Measurements from ENCODE around the gene KCTD10. TPM values are rescaled to one million over a fixed set of nuclear protein-coding genes. Genes with fewer than 3 reads are reported as not detected.

The KCTD10 gene
- total and polyA plus RNA-seq, 2 of the 13 experiments (the other 11 are each of a cell fraction or from before 2014, with no cell fraction given), result 6.9 to 25.4 TPM

GRCh38 chr12:109446869-109447268 is 30.2 kb downstream of the KCTD10 start:
- H3K36me3 ChIP-seq (replicated peaks in 1 of 2; ENCODE audit: control insufficient read depth in 1 of 2, insufficient read depth in 2 of 2, low read length in 2 of 2), result peaks cover 4 to 26% of the 10 kb centered on the region in 2 experiments; a peak in 3 of 5 replicates
- H3K27ac ChIP-seq (ENCODE audit: extremely low read length, insufficient read depth, low read length), result no peak overlapping the region
- DNase-seq (ENCODE audit: low spot score), result no peak
- H3K4me3 ChIP-seq (replicated peaks in 1 of 3; ENCODE audit: insufficient read depth in 1 of 3, low read depth in 2 of 3, low read length in 3 of 3), result no peak overlapping the region
- ATAC-seq, result no peak
- peaks cover 32% of the 10 kb centered on the region for H3K4me1 ChIP-seq (ENCODE audit: insufficient read depth, low read length)
- in situ Hi-C loops (cut with HindIII; ENCODE audit: extremely low pct_ligation_motif_present, low pct_unique_long_range_greater_than_20kb) (no loop called here), intact Hi-C loops (cut with micrococcal nuclease; ENCODE audit: unreplicated experiment) (no loop called here)
- H3K79me2 ChIP-seq (ENCODE audit: insufficient read depth, low read length), result no peaks in the 10 kb centered on the region
- POLR2A ChIA-PET, result no interaction called here
- no peak overlapping the region for H3K9ac ChIP-seq (ENCODE audit: insufficient read depth, low read depth, low read length)
- FAIRE-seq, result no peak
- 98% methylated on average over 8 of the region's 8 CpGs for WGBS (ENCODE audit: low lambda C conversion rate)
- H3K9me3 ChIP-seq (ENCODE audit: low read length), result no peaks in the 10 kb centered on the region
- no peak overlapping the region for H2AFZ ChIP-seq (ENCODE audit: low read length)
- TF ChIP-seq IKZF5 (CRISPR knock-in tag; IDR thresholded peaks at IDR 0.05) (no peak), ZMYM3 (CRISPR knock-in tag; IDR thresholded peaks at IDR 0.05) (no peak), EED (CRISPR knock-in tag; IDR thresholded peaks at IDR 0.05) (no peak), TOE1 (CRISPR knock-in tag; IDR thresholded peaks at IDR 0.05) (no peak), PRPF4 (IDR thresholded peaks at IDR 0.05; ENCODE audit: low read depth, low read length, poor library complexity, severe bottlenecking) (no peak), ZNF772 (CRISPR knock-in tag; IDR thresholded peaks at IDR 0.05) (no peak), MXD3 (CRISPR knock-in tag; IDR thresholded peaks at IDR 0.05) (no peak)
- H3K4me2 ChIP-seq (ENCODE audit: low read depth, low read length), result no peak overlapping the region
- BruUV-seq (replicated peaks), result no TSS peak
- no peaks in the 10 kb centered on the region for H3K27me3 ChIP-seq (ENCODE audit: control insufficient read depth in 1 of 2, insufficient read depth in 2 of 2, low read length in 2 of 2)
- no peaks in the 10 kb centered on the region for H4K20me1 ChIP-seq (ENCODE audit: insufficient read depth, low read length)
- CTCF ChIA-PET (ENCODE audit: low intra/inter-chr PET ratio, low total read pairs), result no interaction called here

- ChIA-PET POLR2A (no interaction called here), CTCF (ENCODE audit: low intra/inter-chr PET ratio, low total read pairs) (no interaction called here)
- in situ Hi-C loops (cut with HindIII; ENCODE audit: extremely low pct_ligation_motif_present, low pct_unique_long_range_greater_than_20kb) (no loop called here), intact Hi-C loops (cut with micrococcal nuclease; ENCODE audit: unreplicated experiment) (no loop called here)
- DNase-seq (ENCODE audit: low spot score) (no peak), ATAC-seq (no peak), FAIRE-seq (no peak)
- no TSS peak for BruUV-seq (replicated peaks)
- no peaks in the 10 kb centered on the region for H3K79me2 ChIP-seq (ENCODE audit: insufficient read depth, low read length)
- no peak overlapping the region for H3K4me3 ChIP-seq (replicated peaks in 1 of 3; ENCODE audit: insufficient read depth in 1 of 3, low read depth in 2 of 3, low read length in 3 of 3)
- peaks cover 2 to 12% of the 10 kb centered on the region in 2 experiments; a peak in 3 of 5 replicates for H3K36me3 ChIP-seq (replicated peaks in 1 of 2; ENCODE audit: control insufficient read depth in 1 of 2, insufficient read depth in 2 of 2, low read length in 2 of 2)
- peaks cover 23% of the 10 kb centered on the region for H3K4me1 ChIP-seq (ENCODE audit: insufficient read depth, low read length)
- no peak overlapping the region for H3K4me2 ChIP-seq (ENCODE audit: low read depth, low read length)
- no peak overlapping the region for H3K9ac ChIP-seq (ENCODE audit: insufficient read depth, low read depth, low read length)
- no peaks in the 10 kb centered on the region for H3K27me3 ChIP-seq (ENCODE audit: control insufficient read depth in 1 of 2, insufficient read depth in 2 of 2, low read length in 2 of 2)
- H3K27ac ChIP-seq (ENCODE audit: extremely low read length, insufficient read depth, low read length), result no peak overlapping the region
- no peak overlapping the region for H2AFZ ChIP-seq (ENCODE audit: low read length)
- WGBS (ENCODE audit: low lambda C conversion rate), result 91% methylated on average over 2 of the region's 2 CpGs
- no peaks in the 10 kb centered on the region for H4K20me1 ChIP-seq (ENCODE audit: insufficient read depth, low read length)
- H3K9me3 ChIP-seq (ENCODE audit: low read length), result no peaks in the 10 kb centered on the region
- TF ChIP-seq ZNF766 (CRISPR knock-in tag; IDR thresholded peaks at IDR 0.05; ENCODE audit: borderline replicate concordance) (no peak), SIN3A (IDR thresholded peaks at IDR 0.05; ENCODE audit: borderline replicate concordance, low read depth, low read length) (no peak), ZFAT (CRISPR knock-in tag; conservative IDR thresholded peaks at IDR 0.05) (no peak), MTA1 (CRISPR knock-in tag; IDR thresholded peaks at IDR 0.05; ENCODE audit: borderline replicate concordance) (no peak), MYC (CRISPR knock-in tag; IDR thresholded peaks at IDR 0.05; ENCODE audit: borderline replicate concordance) (no peak), PHF20 (CRISPR knock-in tag; IDR thresholded peaks at IDR 0.05) (no peak), ZNF616 (CRISPR knock-in tag; IDR thresholded peaks at IDR 0.05; ENCODE audit: low read depth) (no peak), ZNF143 (CRISPR knock-in tag; IDR thresholded peaks at IDR 0.05) (no peak)
- TF ChIP-seq, protein P1, sequence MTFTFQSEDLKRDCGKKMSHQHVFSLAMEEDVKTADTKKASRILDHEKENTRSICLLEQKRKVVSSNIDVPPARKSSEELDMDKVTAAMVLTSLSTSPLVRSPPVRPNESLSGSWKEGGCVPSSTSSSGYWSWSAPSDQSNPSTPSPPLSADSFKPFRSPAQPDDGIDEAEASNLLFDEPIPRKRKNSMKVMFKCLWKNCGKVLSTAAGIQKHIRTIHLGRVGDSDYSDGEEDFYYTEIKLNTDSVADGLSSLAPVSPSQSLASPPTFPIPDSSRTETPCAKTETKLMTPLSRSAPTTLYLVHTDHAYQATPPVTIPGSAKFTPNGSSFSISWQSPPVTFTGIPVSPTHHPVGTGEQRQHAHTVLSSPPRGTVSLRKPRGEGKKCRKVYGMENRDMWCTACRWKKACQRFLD (CRISPR knock-in tag; IDR thresholded peaks at IDR 0.05; ENCODE audit: borderline replicate concordance), result no peak
Measured at GRCh38 chr12:109445191-109445609, 31.9 kb downstream of the KCTD10 start.

Data from HepG2 (cell line).